ENCODE results near the gene RAB6B. TPM values are rescaled to one million over a fixed set of nuclear protein-coding genes. Genes with fewer than 3 reads are reported as not detected.
A peak's percentile ranks its signal among the peaks of the same experiment; 100 is the strongest.

Gene RAB6B
- total and polyA plus RNA-seq, 7 donors: 0.93 to 3.8 (median 2.0) TPM

GRCh38 chr3:133804896-133805295 is 90.8 kb downstream of the RAB6B start:
- 66 to 71% (median 66%) methylated on average over 4 of the region's 4 CpGs for WGBS, 3 donors
- H3K36me3 ChIP-seq (ENCODE audit: insufficient read depth in 1 of 2, low read depth in 1 of 2): peaks cover 0 to 28% of the 10 kb centered on the region in 2 donors
- ATAC-seq: no peak
- peak overlapping the region; percentile 85 for H3K4me3 ChIP-seq
- no peaks in the 10 kb centered on the region for H3K27me3 ChIP-seq (ENCODE audit: insufficient read depth in 3 of 3, low read length in 2 of 3)
- intact Hi-C loops (cut with DNase I): loop anchor here in 1 of 2 donors (5.0 kb wide), 1 partner anchor 143 kb away; the partner anchor contains the start of gene TOPBP1
- no peak for TF ChIP-seq CTCF (IDR thresholded peaks at IDR 0.05)
- no peaks in the 10 kb centered on the region for H3K9me3 ChIP-seq
- no peaks in the 10 kb centered on the region for H3K4me1 ChIP-seq
- H3K27ac ChIP-seq: no peak overlapping the region
- DNase-seq: no peak

DNA sequence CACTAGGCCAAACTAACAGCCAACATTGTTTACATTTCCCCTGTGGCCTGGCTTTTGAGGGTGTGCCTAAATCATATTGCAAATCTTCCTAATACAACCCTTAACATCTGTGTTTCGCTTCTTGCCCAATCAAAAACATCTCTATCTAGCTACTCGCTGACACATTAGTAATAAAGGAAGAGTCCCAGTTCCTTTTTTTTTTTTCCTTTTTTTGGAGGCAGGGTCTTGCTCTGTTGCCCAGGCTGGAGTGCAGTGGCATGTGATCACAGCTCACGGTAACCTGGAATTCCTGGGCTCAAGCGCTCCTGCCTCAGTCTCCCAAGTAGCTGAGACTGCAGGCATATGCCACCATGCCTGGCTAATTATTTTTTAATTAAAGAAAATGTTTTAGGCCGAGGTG is 92.2 kb downstream of the RAB6B start:
- WGBS, 3 donors: 88 to 93% (median 90%) methylated on average over 5 of the region's 5 CpGs
- no peaks in the 10 kb centered on the region for H3K27me3 ChIP-seq (ENCODE audit: insufficient read depth in 3 of 3, low read length in 2 of 3)
- no peak overlapping the region for H3K4me3 ChIP-seq
- ATAC-seq (no peak), DNase-seq (no peak)
- peaks cover 0 to 14% of the 10 kb centered on the region in 2 donors for H3K36me3 ChIP-seq (ENCODE audit: insufficient read depth in 1 of 2, low read depth in 1 of 2)
- no peak overlapping the region for H3K27ac ChIP-seq
- H3K4me1 ChIP-seq: no peaks in the 10 kb centered on the region
- intact Hi-C loops (cut with DNase I): no loop called here
- H3K9me3 ChIP-seq: no peaks in the 10 kb centered on the region
- no peak for TF ChIP-seq CTCF (IDR thresholded peaks at IDR 0.05)

DNA sequence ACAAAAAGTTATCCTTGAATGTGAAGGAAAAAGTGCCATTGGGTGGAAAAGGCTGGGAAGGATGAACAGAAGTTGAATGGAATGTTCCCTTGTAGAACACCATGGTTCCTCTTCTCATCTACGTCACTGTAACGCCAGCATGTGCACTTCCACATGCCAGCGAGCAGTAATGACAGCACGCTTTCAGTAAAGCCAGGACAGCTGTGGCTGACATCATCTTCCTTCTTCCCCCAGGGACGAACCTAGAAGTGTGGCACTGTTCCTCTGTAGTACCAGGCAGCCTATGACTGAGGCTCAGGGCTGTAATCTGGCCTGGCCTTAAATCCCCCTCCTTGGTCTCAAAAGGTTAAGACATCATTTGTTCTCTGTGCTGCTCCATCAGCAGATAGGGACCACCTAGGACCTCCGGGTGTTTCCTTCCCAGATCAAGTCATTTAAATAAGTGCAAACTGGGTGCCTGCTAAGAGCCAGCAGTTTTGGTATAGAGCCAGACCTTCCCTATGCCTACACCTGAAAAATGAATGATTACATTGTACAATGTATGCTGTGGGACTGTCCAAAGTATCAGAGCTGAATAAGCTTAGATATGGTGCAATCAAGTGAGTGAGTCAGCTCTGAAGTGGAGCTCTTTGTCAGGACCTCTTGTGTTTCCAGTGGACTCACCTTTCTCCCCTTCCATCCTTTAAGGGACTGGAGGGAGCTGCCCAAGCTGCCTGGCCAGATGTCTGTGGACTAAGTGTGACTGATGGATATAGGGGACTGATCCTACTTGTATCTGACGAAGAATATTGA is 95.7 kb downstream of the RAB6B start:
- Histone ChIP-seq H3K27me3 (ENCODE audit: insufficient read depth in 3 of 3, low read length in 2 of 3) (no peaks in the 10 kb centered on the region), H3K9me3 (no peaks in the 10 kb centered on the region), H3K27ac (no peak overlapping the region), H3K4me1 (no peaks in the 10 kb centered on the region), H3K36me3 (ENCODE audit: insufficient read depth in 1 of 2, low read depth in 1 of 2) (no peaks in the 10 kb centered on the region), H3K4me3 (no peak overlapping the region)
- intact Hi-C loops (cut with DNase I): loop anchor here in 1 of 2 donors (10.0 kb wide), 1 partner anchor 135 kb away; the partner anchor contains the start of gene TOPBP1
- TF ChIP-seq CTCF (IDR thresholded peaks at IDR 0.05): no peak
- peak; percentile 44 to 66 (median 52) for ATAC-seq
- DNase-seq: no peak
- 28 to 44% (median 32%) methylated on average over 7 of the region's 7 CpGs for WGBS, 3 donors

DNA sequence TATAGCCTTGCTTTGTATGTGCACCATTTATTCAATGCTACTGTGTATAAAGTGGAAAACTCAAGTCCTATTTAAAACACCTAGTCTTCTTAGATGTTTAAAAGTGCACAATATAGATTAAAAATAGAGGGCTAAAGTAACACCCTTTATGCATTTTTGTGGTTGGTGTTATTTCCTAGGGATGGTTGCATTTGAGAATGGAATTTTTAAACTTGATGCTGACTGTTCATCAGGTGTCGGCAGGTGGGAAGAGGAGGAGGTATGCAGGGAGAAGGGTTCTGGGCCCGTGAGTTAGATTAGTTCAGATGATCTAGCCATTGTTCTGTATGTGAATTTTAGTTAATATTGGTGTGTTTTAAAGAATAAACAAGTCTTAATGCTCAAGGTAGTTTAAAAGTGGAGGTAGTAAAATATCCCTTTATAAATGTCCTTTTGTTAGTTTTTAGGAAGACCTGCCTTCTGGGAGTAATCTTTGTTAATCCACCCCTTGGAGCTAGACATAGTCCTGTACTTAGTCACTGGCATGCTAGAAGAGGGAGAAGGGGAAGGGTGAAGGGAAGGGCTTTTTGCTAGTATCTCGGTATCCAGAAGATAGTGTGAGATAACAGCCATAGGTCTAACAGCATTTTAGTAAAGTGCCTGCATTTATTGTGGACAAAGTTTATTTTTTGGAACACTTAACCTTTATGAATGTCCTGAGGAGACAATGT is 98.1 kb downstream of the RAB6B start:
- TF ChIP-seq CTCF (IDR thresholded peaks at IDR 0.05): no peak
- no peak overlapping the region for H3K27ac ChIP-seq
- no peak for ATAC-seq
- H3K36me3 ChIP-seq (ENCODE audit: insufficient read depth in 1 of 2, low read depth in 1 of 2): no peaks in the 10 kb centered on the region
- no peak overlapping the region for H3K4me3 ChIP-seq
- WGBS, 3 donors: 87 to 93% (median 89%) methylated on average over 3 of the region's 3 CpGs
- no peaks in the 10 kb centered on the region for H3K27me3 ChIP-seq (ENCODE audit: insufficient read depth in 3 of 3, low read length in 2 of 3)
- no peaks in the 10 kb centered on the region for H3K4me1 ChIP-seq
- H3K9me3 ChIP-seq: peaks cover 2% of the 10 kb centered on the region
- no peak for DNase-seq
- intact Hi-C loops (cut with DNase I): loop anchor here in 1 of 2 donors (10.0 kb wide), 1 partner anchor 133 kb away; the partner anchor contains the start of gene TOPBP1
